ENCODE data around the gene MED23.

The MED23 gene

DNA sequence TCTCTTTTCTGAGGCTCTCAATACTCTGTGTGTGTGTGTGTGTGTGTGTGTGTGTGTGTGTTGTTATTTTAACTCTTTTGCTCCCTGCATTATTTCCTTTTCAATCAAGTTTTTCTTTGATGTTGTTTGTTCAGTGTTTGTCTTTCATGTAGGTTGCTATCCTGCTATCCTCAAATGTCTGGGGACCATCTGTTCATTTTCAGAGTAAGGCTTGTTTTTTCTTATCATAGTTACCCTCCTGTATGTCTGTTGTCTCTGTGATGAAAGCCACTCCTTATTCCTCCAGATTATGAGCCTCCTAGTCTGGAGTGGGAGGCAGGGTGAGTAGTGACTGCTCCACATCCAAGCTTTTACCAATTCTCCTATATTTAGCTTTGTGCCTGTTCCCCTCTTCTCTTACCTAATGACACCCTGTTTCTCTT, 18.2 kb upstream of the MED23 start:
- no peak for TF ChIP-seq POLR2A (IDR thresholded peaks at IDR 0.05; ENCODE audit: low read depth, low read length)
- FAIRE-seq, result no peak
- no peak for DNase-seq (ENCODE audit: insufficient read length, low spot score)

DNA sequence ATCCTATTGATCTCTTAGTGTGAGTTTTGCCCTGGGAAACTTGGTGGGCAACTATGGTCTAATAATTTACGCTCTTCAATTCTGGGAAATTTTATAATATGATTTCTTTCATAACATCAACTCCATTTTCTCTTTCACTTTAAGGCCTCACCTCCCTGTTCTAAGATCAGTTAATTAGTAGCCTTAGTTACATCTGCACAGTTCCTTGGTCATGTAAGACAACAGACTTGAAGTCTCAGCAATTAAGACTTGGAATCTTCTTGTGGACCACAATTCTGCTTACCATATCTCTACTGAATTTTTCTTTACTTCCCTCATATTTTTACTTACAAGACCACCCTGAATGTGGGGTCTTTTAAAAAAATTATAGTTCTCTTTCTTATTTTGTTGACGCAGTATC, 17.8 kb upstream of the MED23 start:
- DNase-seq (ENCODE audit: insufficient read length, low spot score), result no peak
- no peak for FAIRE-seq
- TF ChIP-seq POLR2A (IDR thresholded peaks at IDR 0.05; ENCODE audit: low read depth, low read length), result no peak

- DNase-seq (ENCODE audit: insufficient read length, low spot score) (no peak), FAIRE-seq (no peak)
- TF ChIP-seq POLR2A (IDR thresholded peaks at IDR 0.05; ENCODE audit: low read depth, low read length), result no peak
Observed at GRCh38 chr6:131644921-131645320, 16.9 kb upstream of the MED23 start.

- no peak for TF ChIP-seq POLR2A (IDR thresholded peaks at IDR 0.05; ENCODE audit: low read depth, low read length)
- FAIRE-seq (no peak), DNase-seq (ENCODE audit: insufficient read length, low spot score) (no peak)
Observed at GRCh38 chr6:131643855-131644460, 15.9 kb upstream of the MED23 start.

DNA sequence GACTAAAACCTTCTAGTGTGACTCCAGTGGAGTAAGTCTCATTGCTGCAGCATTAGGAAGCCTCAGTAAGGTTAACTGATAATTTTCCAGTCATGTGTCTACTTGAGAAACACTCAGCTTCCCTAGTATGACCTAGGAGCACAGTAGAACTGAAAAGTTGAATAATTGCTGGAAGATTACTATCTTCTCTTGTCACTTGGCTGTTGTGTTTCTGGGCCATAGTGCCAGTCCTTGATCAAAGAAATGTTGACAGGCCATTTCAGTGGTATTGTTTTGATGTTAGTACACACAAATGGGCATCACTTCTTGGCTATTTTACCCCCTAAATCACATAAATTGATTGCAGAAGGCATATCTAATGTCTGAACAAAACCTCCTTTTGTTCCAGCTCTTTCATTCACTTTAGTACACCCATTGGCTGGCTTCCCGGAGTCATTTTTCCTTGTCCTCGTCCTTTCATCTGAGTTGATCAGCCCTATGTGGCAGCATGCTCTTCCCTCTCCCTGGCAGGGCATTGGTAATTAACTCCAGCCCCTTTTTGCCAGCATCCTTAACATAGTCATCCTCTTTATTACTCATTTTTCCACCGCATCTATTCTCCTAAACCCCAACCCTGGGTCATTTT, 15.1 kb upstream of the MED23 start:
- FAIRE-seq (no peak), DNase-seq (ENCODE audit: insufficient read length, low spot score) (no peak)

GRCh38 chr6:131642565-131642964, 14.5 kb upstream of the MED23 start:
- no peak for TF ChIP-seq POLR2A (IDR thresholded peaks at IDR 0.05; ENCODE audit: low read depth, low read length)
- no peak for DNase-seq (ENCODE audit: insufficient read length, low spot score)
- FAIRE-seq, result no peak

More for the DNA sequence above, 15.1 kb upstream of the MED23 start:
- TF ChIP-seq POLR2A (IDR thresholded peaks at IDR 0.05; ENCODE audit: low read depth, low read length), result no peak

DNA sequence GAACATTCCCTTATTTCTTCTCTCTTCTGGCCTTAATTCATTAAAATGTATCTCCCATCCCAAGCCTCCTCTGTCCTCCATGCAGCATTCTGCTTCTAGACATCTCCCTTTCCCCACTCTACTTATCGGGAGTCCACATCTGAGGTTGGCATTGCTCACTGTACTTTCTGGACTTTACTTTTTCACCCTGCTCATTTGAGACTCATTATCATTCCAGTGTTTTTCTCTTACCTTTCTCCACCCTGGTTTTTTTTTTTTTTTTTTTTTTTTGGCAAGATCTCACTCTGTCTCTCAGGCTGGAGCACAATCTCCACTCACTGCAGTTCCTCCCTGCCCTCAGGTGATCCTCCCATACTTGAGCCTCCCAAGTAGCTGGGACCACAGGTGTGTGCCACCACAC, 13.5 kb upstream of the MED23 start:
- DNase-seq (ENCODE audit: insufficient read length, low spot score) (no peak), FAIRE-seq (no peak)
- no peak for TF ChIP-seq POLR2A (IDR thresholded peaks at IDR 0.05; ENCODE audit: low read depth, low read length)

- DNase-seq (ENCODE audit: insufficient read length, low spot score) (no peak), FAIRE-seq (no peak)
- no peak for TF ChIP-seq POLR2A (IDR thresholded peaks at IDR 0.05; ENCODE audit: low read depth, low read length)
Observed at GRCh38 chr6:131640576-131640975, 12.5 kb upstream of the MED23 start.

- no peak for DNase-seq (ENCODE audit: insufficient read length, low spot score)
- no peak for FAIRE-seq
- no peak for TF ChIP-seq POLR2A (IDR thresholded peaks at IDR 0.05; ENCODE audit: low read depth, low read length)
Observed at GRCh38 chr6:131640100-131640499, 12.1 kb upstream of the MED23 start.

- no peak for TF ChIP-seq POLR2A (IDR thresholded peaks at IDR 0.05; ENCODE audit: low read depth, low read length)
- FAIRE-seq (no peak), DNase-seq (ENCODE audit: insufficient read length, low spot score) (no peak)
Observed at GRCh38 chr6:131638013-131638412, 10.0 kb upstream of the MED23 start.

GRCh38 chr6:131636880-131637792, 9.1 kb upstream of the MED23 start, which contains the start of gene ENPP3:
ENPP3 (plus strand) TSS chr6:131637302; CDS start chr6:131637385, 83 bp downstream.
- FAIRE-seq, result no peak
- no peak for TF ChIP-seq POLR2A (IDR thresholded peaks at IDR 0.05; ENCODE audit: low read depth, low read length)
- no peak for DNase-seq (ENCODE audit: insufficient read length, low spot score)

DNA sequence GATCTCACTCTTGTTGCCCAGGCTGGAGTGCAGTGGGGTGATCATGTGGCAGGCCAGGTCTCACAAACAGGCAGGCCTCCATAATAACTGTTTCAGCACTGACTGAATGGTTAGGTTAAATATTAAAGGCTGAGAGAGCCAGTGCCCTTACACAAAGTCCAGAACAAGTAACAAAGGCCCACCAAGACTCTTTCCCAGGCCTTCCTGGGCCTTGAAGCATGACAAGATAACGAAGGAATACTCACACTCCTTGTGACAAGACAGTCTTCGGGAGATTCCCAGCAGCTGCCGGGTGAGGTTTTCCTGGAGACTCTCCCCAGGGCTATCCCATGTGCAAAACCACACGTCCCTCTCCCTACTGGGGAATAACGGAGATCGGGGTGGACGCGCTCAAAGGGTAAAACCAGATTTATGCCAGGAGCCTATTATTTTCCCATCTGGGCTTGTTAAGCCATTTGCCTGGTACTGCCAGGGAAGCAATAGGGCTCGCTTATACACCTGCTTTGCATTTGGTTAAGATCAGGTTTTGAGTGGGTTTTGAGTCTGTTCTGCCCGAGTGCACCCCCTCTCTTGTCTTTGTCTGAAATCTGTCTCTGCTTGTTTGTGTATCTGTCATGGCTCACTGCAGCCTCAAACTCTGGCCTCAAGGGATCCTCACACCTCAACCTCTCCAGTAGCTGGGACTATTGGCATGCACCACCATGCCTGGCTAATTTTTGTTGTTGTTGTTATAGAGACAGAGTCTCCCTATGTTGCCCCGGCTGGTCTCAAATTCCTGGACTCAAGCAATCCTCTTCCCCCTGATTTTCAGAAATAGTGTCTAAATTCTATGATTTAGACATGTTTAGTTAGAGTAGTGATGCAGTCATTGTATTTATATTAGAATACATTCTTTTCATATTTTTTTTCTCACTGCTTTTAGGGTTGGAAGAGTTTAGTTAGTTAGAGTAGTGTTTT, 7.6 kb upstream of the MED23 start:
- no peak for TF ChIP-seq POLR2A (IDR thresholded peaks at IDR 0.05; ENCODE audit: low read depth, low read length)
- FAIRE-seq (no peak), DNase-seq (ENCODE audit: insufficient read length, low spot score) (no peak)

DNA sequence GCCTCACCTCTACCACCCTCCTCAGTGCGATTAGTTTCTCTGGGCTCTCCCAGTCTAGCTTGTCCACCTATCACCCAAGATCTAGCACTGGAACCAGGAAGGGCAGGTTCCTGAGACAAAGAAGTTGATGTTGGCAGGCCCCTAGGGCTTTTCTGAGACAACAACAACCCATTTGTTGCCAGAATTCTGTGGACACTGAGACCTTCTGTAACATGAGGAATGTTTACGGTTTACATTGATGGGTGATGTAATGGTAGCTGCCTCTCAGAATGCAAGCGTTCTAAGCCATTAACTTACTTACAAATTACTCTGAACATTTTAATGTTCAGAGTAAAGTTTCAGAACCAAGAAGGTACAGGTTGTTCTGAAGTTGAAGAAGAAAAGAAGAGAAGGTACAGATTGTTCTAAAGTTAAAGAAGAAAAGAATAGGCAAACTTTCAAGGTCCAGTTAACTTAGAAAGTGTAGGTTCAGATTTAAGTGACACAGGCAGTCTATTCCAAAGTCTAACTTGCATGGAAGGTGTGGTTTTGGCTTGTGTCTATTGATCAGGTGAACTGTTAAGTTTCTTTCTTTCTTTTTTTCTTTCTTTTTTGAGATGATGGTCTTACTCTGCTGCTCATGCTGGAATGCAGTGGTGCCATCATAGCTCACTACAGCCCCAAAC, 3.7 kb upstream of the MED23 start:
- FAIRE-seq (no peak), DNase-seq (ENCODE audit: insufficient read length, low spot score) (no peak)
- TF ChIP-seq POLR2A (IDR thresholded peaks at IDR 0.05; ENCODE audit: low read depth, low read length), result no peak
